ENCODE results near the gene FOXJ3. TPM values are rescaled to one million over a fixed set of nuclear protein-coding genes. Genes with fewer than 3 reads are reported as not detected.

Gene FOXJ3
- total and polyA plus RNA-seq, 2 of the 13 experiments (the other 11 are each of a cell fraction or from before 2014, with no cell fraction given) = 16.6 to 48.5 TPM

DNA sequence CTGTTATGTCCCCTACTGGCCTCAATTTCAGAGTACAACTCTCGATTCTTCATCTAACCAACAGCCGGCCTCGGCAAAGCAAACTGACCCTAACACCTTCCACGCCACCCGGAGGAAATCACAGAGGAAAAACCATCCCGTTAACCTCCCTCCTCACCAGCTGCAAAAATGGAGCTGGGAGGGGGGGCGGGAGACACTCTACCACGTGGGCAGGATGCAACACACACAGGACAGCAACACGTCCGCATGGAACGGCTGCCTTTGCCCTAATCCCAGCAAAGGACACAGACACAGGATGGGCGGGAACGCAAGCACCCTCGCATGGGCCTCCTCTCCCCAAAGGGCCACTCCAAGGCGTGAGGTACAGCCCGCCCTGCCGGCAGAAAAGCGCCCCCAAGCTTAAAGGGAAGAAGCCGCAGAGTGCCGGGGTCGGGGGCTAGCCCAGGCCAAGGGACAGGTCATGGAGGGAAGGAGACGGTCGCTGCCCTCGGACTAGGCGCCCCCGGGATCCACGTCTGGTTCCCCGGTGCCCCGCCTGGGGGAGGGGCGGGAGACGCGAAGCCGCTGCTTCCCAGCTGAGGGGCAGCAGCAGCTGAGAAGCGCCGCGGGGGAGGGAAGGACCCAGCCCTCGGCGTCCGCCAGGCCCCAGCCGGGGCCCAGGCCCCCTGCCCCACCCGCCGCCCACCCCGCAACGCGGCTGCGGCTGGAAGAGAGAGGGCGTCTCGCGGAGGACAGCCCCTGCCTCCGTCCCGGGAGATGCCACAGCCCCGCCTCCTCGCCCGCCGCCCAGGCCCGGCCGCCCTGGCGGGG, 590 bp downstream of the FOXJ3 start (continued):
- TF ChIP-seq, protein P1, sequence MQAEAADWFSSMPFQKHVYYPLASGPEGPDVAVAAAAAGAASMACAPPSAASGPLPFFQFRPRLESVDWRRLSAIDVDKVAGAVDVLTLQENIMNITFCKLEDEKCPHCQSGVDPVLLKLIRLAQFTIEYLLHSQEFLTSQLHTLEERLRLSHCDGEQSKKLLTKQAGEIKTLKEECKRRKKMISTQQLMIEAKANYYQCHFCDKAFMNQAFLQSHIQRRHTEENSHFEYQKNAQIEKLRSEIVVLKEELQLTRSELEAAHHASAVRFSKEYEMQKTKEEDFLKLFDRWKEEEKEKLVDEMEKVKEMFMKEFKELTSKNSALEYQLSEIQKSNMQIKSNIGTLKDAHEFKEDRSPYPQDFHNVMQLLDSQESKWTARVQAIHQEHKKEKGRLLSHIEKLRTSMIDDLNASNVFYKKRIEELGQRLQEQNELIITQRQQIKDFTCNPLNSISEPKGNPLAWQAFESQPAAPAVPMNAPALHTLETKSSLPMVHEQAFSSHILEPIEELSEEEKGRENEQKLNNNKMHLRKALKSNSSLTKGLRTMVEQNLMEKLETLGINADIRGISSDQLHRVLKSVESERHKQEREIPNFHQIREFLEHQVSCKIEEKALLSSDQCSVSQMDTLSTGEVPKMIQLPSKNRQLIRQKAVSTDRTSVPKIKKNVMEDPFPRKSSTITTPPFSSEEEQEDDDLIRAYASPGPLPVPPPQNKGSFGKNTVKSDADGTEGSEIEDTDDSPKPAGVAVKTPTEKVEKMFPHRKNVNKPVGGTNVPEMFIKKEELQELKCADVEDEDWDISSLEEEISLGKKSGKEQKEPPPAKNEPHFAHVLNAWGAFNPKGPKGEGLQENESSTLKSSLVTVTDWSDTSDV (CRISPR knock-in tag; IDR thresholded peaks at IDR 0.05) = no peak
- TF ChIP-seq, protein P2, sequence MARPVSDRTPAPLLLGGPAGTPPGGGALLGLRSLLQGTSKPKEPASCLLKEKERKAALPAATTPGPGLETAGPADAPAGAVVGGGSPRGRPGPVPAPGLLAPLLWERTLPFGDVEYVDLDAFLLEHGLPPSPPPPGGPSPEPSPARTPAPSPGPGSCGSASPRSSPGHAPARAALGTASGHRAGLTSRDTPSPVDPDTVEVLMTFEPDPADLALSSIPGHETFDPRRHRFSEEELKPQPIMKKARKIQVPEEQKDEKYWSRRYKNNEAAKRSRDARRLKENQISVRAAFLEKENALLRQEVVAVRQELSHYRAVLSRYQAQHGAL (CRISPR knock-in tag; IDR thresholded peaks at IDR 0.05; ENCODE audit: not compliant biosample characterization) = no peak
- TF ChIP-seq PCBP1 (IDR thresholded peaks at IDR 0.05; ENCODE audit: borderline replicate concordance, low read depth, low read length) = 0 out of 2 replicates have a peak, but pooled peaks have one; percentile 61
- TF ChIP-seq ZFP90 (CRISPR knock-in tag; IDR thresholded peaks at IDR 0.05; ENCODE audit: borderline replicate concordance) = no peak
- TF ChIP-seq, protein P3, sequence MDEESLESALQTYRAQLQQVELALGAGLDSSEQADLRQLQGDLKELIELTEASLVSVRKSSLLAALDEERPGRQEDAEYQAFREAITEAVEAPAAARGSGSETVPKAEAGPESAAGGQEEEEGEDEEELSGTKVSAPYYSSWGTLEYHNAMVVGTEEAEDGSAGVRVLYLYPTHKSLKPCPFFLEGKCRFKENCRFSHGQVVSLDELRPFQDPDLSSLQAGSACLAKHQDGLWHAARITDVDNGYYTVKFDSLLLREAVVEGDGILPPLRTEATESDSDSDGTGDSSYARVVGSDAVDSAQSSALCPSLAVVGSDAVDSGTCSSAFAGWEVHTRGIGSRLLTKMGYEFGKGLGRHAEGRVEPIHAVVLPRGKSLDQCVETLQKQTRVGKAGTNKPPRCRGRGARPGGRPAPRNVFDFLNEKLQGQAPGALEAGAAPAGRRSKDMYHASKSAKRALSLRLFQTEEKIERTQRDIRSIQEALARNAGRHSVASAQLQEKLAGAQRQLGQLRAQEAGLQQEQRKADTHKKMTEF (CRISPR knock-in tag; IDR thresholded peaks at IDR 0.05) = 0 out of 2 replicates have a peak, but pooled peaks have one; percentile 17
- no peak for TF ChIP-seq REPIN1 (CRISPR knock-in tag; IDR thresholded peaks at IDR 0.05; ENCODE audit: borderline replicate concordance, low read depth)
- 0 out of 2 replicates have a peak, but pooled peaks have one; percentile 6 for TF ChIP-seq GATAD2A (CRISPR knock-in tag; IDR thresholded peaks at IDR 0.05)
- TF ChIP-seq, protein P4, sequence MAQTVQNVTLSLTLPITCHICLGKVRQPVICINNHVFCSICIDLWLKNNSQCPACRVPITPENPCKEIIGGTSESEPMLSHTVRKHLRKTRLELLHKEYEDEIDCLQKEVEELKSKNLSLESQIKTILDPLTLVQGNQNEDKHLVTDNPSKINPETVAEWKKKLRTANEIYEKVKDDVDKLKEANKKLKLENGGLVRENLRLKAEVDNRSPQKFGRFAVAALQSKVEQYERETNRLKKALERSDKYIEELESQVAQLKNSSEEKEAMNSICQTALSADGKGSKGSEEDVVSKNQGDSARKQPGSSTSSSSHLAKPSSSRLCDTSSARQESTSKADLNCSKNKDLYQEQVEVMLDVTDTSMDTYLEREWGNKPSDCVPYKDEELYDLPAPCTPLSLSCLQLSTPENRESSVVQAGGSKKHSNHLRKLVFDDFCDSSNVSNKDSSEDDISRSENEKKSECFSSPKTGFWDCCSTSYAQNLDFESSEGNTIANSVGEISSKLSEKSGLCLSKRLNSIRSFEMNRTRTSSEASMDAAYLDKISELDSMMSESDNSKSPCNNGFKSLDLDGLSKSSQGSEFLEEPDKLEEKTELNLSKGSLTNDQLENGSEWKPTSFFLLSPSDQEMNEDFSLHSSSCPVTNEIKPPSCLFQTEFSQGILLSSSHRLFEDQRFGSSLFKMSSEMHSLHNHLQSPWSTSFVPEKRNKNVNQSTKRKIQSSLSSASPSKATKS (CRISPR knock-in tag; IDR thresholded peaks at IDR 0.05) = no peak
- TF ChIP-seq, protein P5, sequence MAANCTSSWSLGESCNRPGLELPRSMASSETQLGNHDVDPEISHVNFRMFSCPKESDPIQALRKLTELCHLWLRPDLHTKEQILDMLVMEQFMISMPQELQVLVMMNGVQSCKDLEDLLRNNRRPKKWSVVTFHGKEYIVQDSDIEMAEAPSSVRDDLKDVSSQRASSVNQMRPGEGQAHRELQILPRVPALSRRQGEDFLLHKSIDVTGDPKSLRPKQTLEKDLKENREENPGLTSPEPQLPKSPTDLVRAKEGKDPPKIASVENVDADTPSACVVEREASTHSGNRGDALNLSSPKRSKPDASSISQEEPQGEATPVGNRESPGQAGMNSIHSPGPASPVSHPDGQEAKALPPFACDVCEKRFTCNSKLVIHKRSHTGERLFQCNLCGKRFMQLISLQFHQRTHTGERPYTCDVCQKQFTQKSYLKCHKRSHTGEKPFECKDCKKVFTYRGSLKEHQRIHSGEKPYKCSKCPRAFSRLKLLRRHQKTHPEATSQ (CRISPR knock-in tag; IDR thresholded peaks at IDR 0.05; ENCODE audit: borderline replicate concordance) = no peak
- TF ChIP-seq KMT2A (CRISPR knock-in tag; IDR thresholded peaks at IDR 0.05) = peak; percentile 17; the same call in 1 of the 2 replicates
- 0 out of 2 replicates have a peak, but pooled peaks have one; percentile 5 for TF ChIP-seq ZBTB21 (CRISPR knock-in tag; IDR thresholded peaks at IDR 0.05)
- TF ChIP-seq ZNF552 (CRISPR knock-in tag; IDR thresholded peaks at IDR 0.05; ENCODE audit: borderline replicate concordance) = 0 out of 2 replicates have a peak, but pooled peaks have one; percentile 26
- TF ChIP-seq YEATS4 (CRISPR knock-in tag; IDR thresholded peaks at IDR 0.05; ENCODE audit: borderline replicate concordance) = peak; percentile 9
- 0 out of 2 replicates have a peak, but pooled peaks have one; percentile 19 for TF ChIP-seq KMT2B (CRISPR knock-in tag; IDR thresholded peaks at IDR 0.05)
- TF ChIP-seq, protein P6, sequence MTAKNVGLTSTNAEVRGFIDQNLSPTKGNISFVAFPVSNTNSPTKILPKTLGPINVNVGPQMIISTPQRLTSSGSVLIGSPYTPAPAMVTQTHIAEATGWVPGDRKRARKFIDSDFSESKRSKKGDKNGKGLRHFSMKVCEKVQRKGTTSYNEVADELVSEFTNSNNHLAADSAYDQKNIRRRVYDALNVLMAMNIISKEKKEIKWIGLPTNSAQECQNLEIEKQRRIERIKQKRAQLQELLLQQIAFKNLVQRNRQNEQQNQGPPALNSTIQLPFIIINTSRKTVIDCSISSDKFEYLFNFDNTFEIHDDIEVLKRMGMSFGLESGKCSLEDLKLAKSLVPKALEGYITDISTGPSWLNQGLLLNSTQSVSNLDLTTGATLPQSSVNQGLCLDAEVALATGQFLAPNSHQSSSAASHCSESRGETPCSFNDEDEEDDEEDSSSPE (CRISPR knock-in tag; IDR thresholded peaks at IDR 0.05) = 0 out of 2 replicates have a peak, but pooled peaks have one; percentile 37
- TF ChIP-seq ZNF737 (CRISPR knock-in tag; IDR thresholded peaks at IDR 0.05; ENCODE audit: borderline replicate concordance) = no peak
- 0 out of 2 replicates have a peak, but pooled peaks have one; percentile 5 for TF ChIP-seq ZNF777 (CRISPR knock-in tag; IDR thresholded peaks at IDR 0.05)
